Astrocyte (in vitro differentiated cells and primary cell): ENCODE measurements around the gene FARS2.

Experiments
- EZH2 ChIP-seq: IDR thresholded peaks from 2 replicates; pipeline ENCODE4 v1.6.1; 2012; ENCODE audit warnings: mild to moderate bottlenecking, low read length, inconsistent platforms; ENCODE audit not compliant: insufficient read depth
- TF ChIP-seq, protein P1 (sequence below): IDR thresholded peaks from 2 replicates; pipeline ENCODE4 v1.5.1; 2011; ENCODE audit warnings: low read depth, mild to moderate bottlenecking, inconsistent platforms, low read length, moderate library complexity; ENCODE audit not compliant: insufficient read depth

DNA sequence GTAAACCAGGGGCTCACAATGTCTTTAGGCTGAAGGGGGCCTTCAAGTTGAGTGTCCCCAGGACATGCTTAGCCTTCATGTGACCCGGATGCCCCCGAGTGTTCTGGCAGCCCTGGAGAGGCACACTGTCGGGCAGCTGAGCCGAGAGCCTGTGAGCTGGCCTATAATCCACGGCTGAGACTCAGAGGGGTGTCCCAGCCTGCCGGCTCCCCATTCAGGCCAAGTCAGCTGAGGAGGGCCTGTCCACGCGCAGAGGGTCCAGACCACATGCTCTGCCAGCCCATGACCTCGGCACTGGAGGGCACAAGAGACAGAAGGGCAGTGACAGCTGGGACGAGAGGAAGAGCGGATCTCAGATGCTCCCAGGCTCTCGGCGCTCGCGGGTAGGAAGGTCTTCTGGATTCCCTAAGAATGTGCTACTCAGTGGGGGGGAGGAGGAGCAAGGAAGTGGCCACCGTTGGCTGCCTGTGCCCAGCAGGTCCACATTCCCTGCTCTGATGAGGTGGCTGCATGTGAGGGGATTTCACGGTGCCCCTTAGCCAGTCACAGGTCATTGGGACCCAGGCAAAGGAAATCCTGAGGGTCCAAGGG lies 520.7 kb downstream of the FARS2 start:
- TF ChIP-seq, protein P1, sequence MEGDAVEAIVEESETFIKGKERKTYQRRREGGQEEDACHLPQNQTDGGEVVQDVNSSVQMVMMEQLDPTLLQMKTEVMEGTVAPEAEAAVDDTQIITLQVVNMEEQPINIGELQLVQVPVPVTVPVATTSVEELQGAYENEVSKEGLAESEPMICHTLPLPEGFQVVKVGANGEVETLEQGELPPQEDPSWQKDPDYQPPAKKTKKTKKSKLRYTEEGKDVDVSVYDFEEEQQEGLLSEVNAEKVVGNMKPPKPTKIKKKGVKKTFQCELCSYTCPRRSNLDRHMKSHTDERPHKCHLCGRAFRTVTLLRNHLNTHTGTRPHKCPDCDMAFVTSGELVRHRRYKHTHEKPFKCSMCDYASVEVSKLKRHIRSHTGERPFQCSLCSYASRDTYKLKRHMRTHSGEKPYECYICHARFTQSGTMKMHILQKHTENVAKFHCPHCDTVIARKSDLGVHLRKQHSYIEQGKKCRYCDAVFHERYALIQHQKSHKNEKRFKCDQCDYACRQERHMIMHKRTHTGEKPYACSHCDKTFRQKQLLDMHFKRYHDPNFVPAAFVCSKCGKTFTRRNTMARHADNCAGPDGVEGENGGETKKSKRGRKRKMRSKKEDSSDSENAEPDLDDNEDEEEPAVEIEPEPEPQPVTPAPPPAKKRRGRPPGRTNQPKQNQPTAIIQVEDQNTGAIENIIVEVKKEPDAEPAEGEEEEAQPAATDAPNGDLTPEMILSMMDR, result no peak
- TF ChIP-seq EZH2, result no peak
